NT2/D1 (cell line): Measurements from ENCODE around the gene SLC24A4.
A peak's percentile ranks its signal among the peaks of the same experiment; 100 is the strongest.

Experiments
- DNase-seq: peaks from one replicate; pipeline ENCODE4 v3.0.0-alpha.2; 2011; ENCODE audit warnings: low read depth, low spot score
- H3K27me3 ChIP-seq: 2 replicates; pipeline ENCODE4 v1.6.0; 2011; ENCODE audit warnings: mild to moderate bottlenecking; ENCODE audit not compliant: insufficient read length, insufficient read depth
- H3K36me3 ChIP-seq: 2 replicates; pipeline ENCODE4 v1.6.1; 2011; ENCODE audit warnings: mild to moderate bottlenecking, low read length, mixed read lengths; ENCODE audit not compliant: insufficient read depth, insufficient read length
- H3K4me1 ChIP-seq: 2 replicates; pipeline ENCODE4 v1.5.1; 2011; ENCODE audit not compliant: insufficient read depth, insufficient read length
- H3K4me3 ChIP-seq: 2 replicates; pipeline ENCODE4 v1.5.1; 2011; ENCODE audit warnings: low read depth; ENCODE audit not compliant: insufficient read length
- H3K9ac ChIP-seq: 2 replicates; pipeline ENCODE4 v1.6.0; 2011; ENCODE audit warnings: low read depth; ENCODE audit not compliant: insufficient read length
- H3K9me3 ChIP-seq: 2 replicates; pipeline ENCODE4 v1.5.1; 2011; ENCODE audit warnings: mild to moderate bottlenecking, low read length; ENCODE audit not compliant: insufficient read depth
- SUZ12 ChIP-seq: IDR thresholded peaks from 2 replicates; pipeline ENCODE4 v1.6.1; 2011; ENCODE audit not compliant: insufficient read length, insufficient read depth; ENCODE audit errors: extremely low read depth
- YY1 ChIP-seq: IDR thresholded peaks from 2 replicates; pipeline ENCODE4 v1.6.1; 2011; ENCODE audit not compliant: insufficient read length, insufficient read depth
- ZNF274 ChIP-seq: IDR thresholded peaks from 2 replicates; pipeline ENCODE4 v1.6.1; 2011; ENCODE audit warnings: mild to moderate bottlenecking, low read depth, low read length

The SLC24A4 gene

GRCh38 chr14:92471919-92472318 lies 149.0 kb downstream of the SLC24A4 start:
- no peaks in the 10 kb centered on the region for H3K27me3 ChIP-seq
- H3K36me3 ChIP-seq: no peaks in the 10 kb centered on the region
- no peak for TF ChIP-seq SUZ12
- no peak for TF ChIP-seq YY1
- no peak for TF ChIP-seq ZNF274
- no peak overlapping the region for H3K9ac ChIP-seq
- peak; percentile 77 for DNase-seq
- H3K4me3 ChIP-seq: no peak overlapping the region
- peaks cover 3% of the 10 kb centered on the region for H3K4me1 ChIP-seq
- peaks cover 7% of the 10 kb centered on the region; the same call in 1 of the 2 replicates for H3K9me3 ChIP-seq

GRCh38 chr14:92472860-92473259 lies 149.9 kb downstream of the SLC24A4 start:
- H3K9ac ChIP-seq: no peak overlapping the region
- no peaks in the 10 kb centered on the region for H3K9me3 ChIP-seq
- H3K4me3 ChIP-seq: no peak overlapping the region
- no peak for TF ChIP-seq SUZ12
- no peak for TF ChIP-seq ZNF274
- no peak for TF ChIP-seq YY1
- no peaks in the 10 kb centered on the region for H3K36me3 ChIP-seq
- no peaks in the 10 kb centered on the region for H3K27me3 ChIP-seq
- H3K4me1 ChIP-seq: peaks cover 3% of the 10 kb centered on the region
- no peak for DNase-seq

- DNase-seq: no peak
- no peak for TF ChIP-seq SUZ12
- no peak for TF ChIP-seq ZNF274
- no peak for TF ChIP-seq YY1
These were observed 150.4 kb downstream of the SLC24A4 start for GRCh38 chr14:92473261-92473968.

GRCh38 chr14:92473969-92474535 lies 151.1 kb downstream of the SLC24A4 start:
- Histone ChIP-seq H3K27me3 (no peaks in the 10 kb centered on the region), H3K9ac (no peak overlapping the region)
- no peak for DNase-seq

More at GRCh38 chr14:92473261-92473968, 150.4 kb downstream of the SLC24A4 start:
- peaks cover 3% of the 10 kb centered on the region for H3K4me1 ChIP-seq
- H3K27me3 ChIP-seq: no peaks in the 10 kb centered on the region
- H3K9ac ChIP-seq: no peak overlapping the region
- no peaks in the 10 kb centered on the region for H3K9me3 ChIP-seq
- H3K36me3 ChIP-seq: no peaks in the 10 kb centered on the region
- no peak overlapping the region for H3K4me3 ChIP-seq

GRCh38 chr14:92475037-92475436 lies 152.1 kb downstream of the SLC24A4 start:
- H3K4me1 ChIP-seq: peaks cover 3% of the 10 kb centered on the region
- H3K9ac ChIP-seq: no peak overlapping the region
- H3K36me3 ChIP-seq: no peaks in the 10 kb centered on the region
- DNase-seq: no peak
- no peaks in the 10 kb centered on the region for H3K27me3 ChIP-seq
- TF ChIP-seq YY1: no peak
- no peak for TF ChIP-seq SUZ12
- TF ChIP-seq ZNF274: no peak
- no peak overlapping the region for H3K4me3 ChIP-seq
- no peaks in the 10 kb centered on the region for H3K9me3 ChIP-seq

More at GRCh38 chr14:92473969-92474535, 151.1 kb downstream of the SLC24A4 start:
- no peak for TF ChIP-seq ZNF274
- TF ChIP-seq SUZ12: no peak
- TF ChIP-seq YY1: no peak
- H3K4me3 ChIP-seq: no peak overlapping the region
- no peaks in the 10 kb centered on the region for H3K36me3 ChIP-seq
- no peaks in the 10 kb centered on the region for H3K9me3 ChIP-seq
- peaks cover 3% of the 10 kb centered on the region for H3K4me1 ChIP-seq

- no peak overlapping the region for H3K9ac ChIP-seq
- H3K27me3 ChIP-seq: no peaks in the 10 kb centered on the region
- no peak for TF ChIP-seq YY1
- no peak for TF ChIP-seq SUZ12
- no peak for TF ChIP-seq ZNF274
- H3K9me3 ChIP-seq: no peaks in the 10 kb centered on the region
- H3K4me1 ChIP-seq: peaks cover 3% of the 10 kb centered on the region
- H3K4me3 ChIP-seq: no peak overlapping the region
- no peak for DNase-seq
- H3K36me3 ChIP-seq: no peaks in the 10 kb centered on the region
These were observed 152.7 kb downstream of the SLC24A4 start for GRCh38 chr14:92475451-92476187.

GRCh38 chr14:92480856-92481255 lies 157.9 kb downstream of the SLC24A4 start:
- H3K4me3 ChIP-seq: no peak overlapping the region
- no peak for TF ChIP-seq ZNF274
- no peak for TF ChIP-seq YY1
- no peak for TF ChIP-seq SUZ12
- H3K27me3 ChIP-seq: no peaks in the 10 kb centered on the region
- no peak for DNase-seq
- no peaks in the 10 kb centered on the region for H3K4me1 ChIP-seq
- H3K9me3 ChIP-seq: no peaks in the 10 kb centered on the region
- H3K36me3 ChIP-seq: no peaks in the 10 kb centered on the region
- no peak overlapping the region for H3K9ac ChIP-seq
